Cardiac fibroblast (primary cell): ENCODE data around the gene CCDC178.
"Not testable (repeated sequence)": the region's sequence is repeated elsewhere in the genome, so short reads cannot be mapped to it uniquely, and the experiment has no call there.

ENCODE experiments used
- DNase-seq, 2 donors: peaks; one replicate each; pipeline versions ENCODE4 v3.0.0 to v3.0.0-alpha.2; 2010; ENCODE audit warnings: low read depth in 2 of 2
- H3K4me3 ChIP-seq, 2 donors: replicated peaks in 1 of 2; 1 replicate in 1 of 2; 2 replicates in 1 of 2; pipeline ENCODE4 v1.5.1; 2011; ENCODE audit warnings: low read depth in 2 of 2, low read length in 2 of 2, mild to moderate bottlenecking in 2 of 2, moderate library complexity in 1 of 2
- TF ChIP-seq, protein P1 (sequence below): IDR thresholded peaks from one replicate; pipeline ENCODE4 v1.5.1; 2011; ENCODE audit warnings: low read depth, mild to moderate bottlenecking, low read length, inconsistent platforms

CCDC178 gene

GRCh38 chr18:33356735-33357134 is 83.8 kb downstream of the CCDC178 start:
- DNase-seq, result no peak
- no peak overlapping the region for H3K4me3 ChIP-seq
- TF ChIP-seq, protein P1, sequence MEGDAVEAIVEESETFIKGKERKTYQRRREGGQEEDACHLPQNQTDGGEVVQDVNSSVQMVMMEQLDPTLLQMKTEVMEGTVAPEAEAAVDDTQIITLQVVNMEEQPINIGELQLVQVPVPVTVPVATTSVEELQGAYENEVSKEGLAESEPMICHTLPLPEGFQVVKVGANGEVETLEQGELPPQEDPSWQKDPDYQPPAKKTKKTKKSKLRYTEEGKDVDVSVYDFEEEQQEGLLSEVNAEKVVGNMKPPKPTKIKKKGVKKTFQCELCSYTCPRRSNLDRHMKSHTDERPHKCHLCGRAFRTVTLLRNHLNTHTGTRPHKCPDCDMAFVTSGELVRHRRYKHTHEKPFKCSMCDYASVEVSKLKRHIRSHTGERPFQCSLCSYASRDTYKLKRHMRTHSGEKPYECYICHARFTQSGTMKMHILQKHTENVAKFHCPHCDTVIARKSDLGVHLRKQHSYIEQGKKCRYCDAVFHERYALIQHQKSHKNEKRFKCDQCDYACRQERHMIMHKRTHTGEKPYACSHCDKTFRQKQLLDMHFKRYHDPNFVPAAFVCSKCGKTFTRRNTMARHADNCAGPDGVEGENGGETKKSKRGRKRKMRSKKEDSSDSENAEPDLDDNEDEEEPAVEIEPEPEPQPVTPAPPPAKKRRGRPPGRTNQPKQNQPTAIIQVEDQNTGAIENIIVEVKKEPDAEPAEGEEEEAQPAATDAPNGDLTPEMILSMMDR, result no peak

- H3K4me3 ChIP-seq, result no peak overlapping the region
- TF ChIP-seq, protein P1, result no peak
- DNase-seq, result no peak
These were observed 84.8 kb downstream of the CCDC178 start for GRCh38 chr18:33355756-33356155.

DNA sequence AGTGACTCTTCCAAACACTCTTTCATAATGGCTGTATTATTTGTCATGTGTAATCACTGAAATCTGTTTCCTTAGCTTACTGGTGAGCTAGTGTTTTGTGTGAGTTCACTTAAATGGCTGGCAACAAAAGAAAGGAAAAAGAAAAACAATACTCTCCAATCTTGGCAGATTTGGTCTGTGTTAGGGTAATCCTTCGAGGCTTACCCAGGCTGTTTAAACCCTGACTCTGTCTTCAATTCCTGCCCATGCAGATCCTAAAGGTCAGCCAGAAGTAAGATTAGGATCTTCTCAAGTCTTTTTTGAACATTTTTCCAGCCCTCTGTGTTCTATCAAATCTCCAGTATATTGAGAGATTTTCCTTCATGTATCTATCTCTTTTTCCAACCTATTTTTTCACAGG is 85.3 kb downstream of the CCDC178 start:
- TF ChIP-seq, protein P1, result no peak
- H3K4me3 ChIP-seq, result no peak overlapping the region
- DNase-seq, result no peak

DNA sequence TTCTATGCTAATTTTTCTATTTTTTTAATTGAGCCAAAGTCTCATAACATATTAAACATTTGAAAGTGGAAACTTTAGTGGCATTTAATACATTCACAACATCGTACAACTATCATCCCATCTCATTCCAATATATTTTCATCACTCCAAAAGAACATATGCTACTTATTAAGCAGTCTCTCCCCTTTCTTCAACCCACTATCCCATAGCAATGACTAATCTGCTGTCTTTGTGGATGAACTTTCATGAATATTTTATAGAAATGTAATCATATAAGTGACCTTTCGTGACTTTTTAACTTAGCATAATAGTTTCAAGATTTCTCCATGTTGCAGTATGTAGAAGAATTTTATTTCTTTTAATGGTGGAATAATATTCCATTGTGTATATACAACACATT is 90.3 kb downstream of the CCDC178 start:
- TF ChIP-seq, protein P1, result no peak
- H3K4me3 ChIP-seq, result no peak overlapping the region

GRCh38 chr18:33339733-33340132 is 100.8 kb downstream of the CCDC178 start:
- DNase-seq, H3K4me3 ChIP-seq: not testable (repeated sequence)

More for the DNA sequence above, 90.3 kb downstream of the CCDC178 start:
- DNase-seq, result no peak

DNA sequence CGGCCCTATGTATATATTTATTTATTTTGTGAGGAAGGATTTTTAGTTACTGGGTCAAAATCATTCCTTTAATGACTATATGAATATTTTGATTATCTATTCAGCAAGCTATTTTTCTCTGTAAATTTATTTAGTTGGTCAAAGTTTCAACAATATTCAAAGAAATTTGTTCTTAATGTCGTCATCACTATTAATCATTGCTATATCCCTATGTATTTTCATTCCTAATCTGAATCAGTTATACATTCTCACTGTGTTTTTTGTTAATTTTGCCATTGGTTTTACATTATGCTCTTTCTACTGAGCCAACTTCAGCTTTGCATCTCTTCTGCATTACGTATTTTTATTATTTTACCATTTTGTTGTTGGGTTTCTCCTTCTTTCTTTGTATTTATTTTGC is 105.7 kb downstream of the CCDC178 start:
- DNase-seq, result no peak

DNA sequence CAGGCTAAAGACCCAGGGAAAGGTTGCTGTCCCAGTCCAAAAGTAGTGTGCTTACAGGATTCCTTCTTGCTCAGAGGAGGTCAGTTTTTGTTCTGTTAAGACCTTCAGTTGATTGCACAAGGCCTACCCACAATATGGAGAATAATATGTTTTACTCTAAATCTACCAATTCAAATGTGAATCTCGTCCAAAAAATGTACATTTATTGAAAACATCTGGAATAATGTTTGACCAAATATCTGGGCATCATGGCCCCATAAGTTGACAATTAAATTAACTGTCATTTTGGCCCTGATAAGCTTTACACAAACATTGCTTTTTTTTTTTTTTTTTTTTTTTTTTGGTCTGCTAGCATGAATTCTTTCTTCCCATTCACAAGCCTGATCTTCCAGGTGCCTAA is 109.8 kb downstream of the CCDC178 start:
- no peak overlapping the region for H3K4me3 ChIP-seq
- TF ChIP-seq, protein P1, result no peak
- no peak for DNase-seq

More for the DNA sequence above, 105.7 kb downstream of the CCDC178 start:
- no peak overlapping the region for H3K4me3 ChIP-seq
- TF ChIP-seq, protein P1, result no peak

DNA sequence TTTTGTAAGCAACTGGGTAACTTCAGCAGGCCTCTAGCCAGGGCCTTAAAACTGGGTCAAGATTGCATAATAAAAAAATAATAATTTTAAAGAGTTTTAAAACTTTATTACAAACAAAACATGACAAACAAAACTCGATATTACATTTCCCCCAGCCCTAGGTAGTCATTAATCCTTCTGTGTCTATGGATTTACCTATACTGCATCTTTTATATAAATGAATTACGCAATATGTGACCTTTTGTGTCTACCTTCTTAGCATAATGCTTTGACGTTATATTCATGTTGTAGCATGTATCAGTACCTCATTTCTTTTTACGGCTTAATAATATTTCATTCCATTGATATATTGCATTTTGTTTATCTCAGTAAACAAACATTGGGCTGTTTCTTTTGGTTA is 113.5 kb downstream of the CCDC178 start:
- TF ChIP-seq, protein P1, result no peak

More for the DNA sequence above, 113.5 kb downstream of the CCDC178 start:
- H3K4me3 ChIP-seq, result no peak overlapping the region
- DNase-seq, result no peak
